ENCODE data around the gene HDAC2. TPM values are rescaled to one million over a fixed set of nuclear protein-coding genes. Genes with fewer than 3 reads are reported as not detected.
"Not testable (repeated sequence)": the region's sequence is repeated elsewhere in the genome, so short reads cannot be mapped to it uniquely, and the experiment has no call there.

Gene HDAC2
- 356 TPM for polyA plus RNA-seq (2013, experiment 1 of 2)
- polyA plus RNA-seq (2013, experiment 2 of 2) = 396 TPM

DNA sequence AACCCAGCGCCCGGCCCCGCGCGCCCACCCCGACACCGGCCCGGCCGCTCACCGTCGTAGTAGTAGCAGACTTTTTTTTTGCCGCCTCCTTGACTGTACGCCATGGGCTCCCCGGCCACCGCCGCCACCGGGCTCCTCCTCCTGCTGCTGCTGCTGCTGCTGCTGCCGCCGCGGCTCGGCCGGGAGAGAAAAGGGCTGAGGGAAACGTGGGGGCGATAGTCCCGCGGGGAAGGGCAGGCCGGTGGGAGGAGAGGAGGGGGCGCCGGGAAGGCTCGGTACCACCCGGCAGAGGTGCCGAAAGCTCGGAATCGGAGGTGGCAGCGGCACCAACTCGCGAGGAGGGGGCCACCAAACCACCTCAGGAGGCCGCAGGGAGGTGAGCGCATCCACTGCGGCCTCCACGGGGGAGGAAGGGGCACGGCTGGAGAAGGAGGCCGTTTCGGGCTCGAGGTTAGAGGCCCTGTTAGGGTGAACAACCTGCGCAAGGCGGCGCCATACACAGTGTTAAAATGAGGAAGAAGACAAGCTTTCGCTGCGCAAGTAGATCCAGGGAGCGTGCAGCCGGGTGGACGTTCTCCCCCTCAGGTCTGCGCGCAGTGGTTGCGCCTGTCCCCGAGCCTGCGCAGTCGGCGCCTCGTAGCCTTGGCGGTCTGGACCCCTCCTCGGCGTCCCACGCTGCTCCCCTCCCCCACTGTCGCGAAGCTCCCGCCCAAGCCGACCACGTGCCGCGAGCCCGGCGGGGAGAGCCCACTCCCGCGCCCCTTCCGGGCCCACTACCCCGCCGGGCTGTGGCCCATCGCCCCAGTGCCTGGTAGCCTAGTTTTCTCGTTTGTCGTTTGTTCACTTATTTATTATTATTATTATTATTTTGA lies at the start of gene HDAC2:
TSS of gene HDAC2 (minus strand) at position 344 of the 872 bp plus-strand sequence. CDS start at position 104, 240 bp downstream.
- Histone ChIP-seq H3K27me3 (ENCODE audit: insufficient read depth, low read length) (peaks cover 3% of the 10 kb centered on the region; the same call in 1 of the 2 replicates), H3K27ac (ENCODE audit: low read depth, low read length) (peak within 1 kb of the TSS; percentile 87), H3K36me3 (ENCODE audit: insufficient read depth, low read length) (no peaks in the 10 kb centered on the region), H3K4me1 (ENCODE audit: insufficient read depth, low read length) (peaks cover 24% of the 10 kb centered on the region), H3K9ac (ENCODE audit: low read depth, low read length) (peak within 1 kb of the TSS; percentile 98), H3K4me3 (ENCODE audit: low read length) (peak within 1 kb of the TSS; percentile 92), H3K9me3 (ENCODE audit: insufficient read depth, low read depth, low read length) (no peaks in the 10 kb centered on the region)
- under 1% methylated on average over 80 of the region's 82 CpGs for WGBS

DNA sequence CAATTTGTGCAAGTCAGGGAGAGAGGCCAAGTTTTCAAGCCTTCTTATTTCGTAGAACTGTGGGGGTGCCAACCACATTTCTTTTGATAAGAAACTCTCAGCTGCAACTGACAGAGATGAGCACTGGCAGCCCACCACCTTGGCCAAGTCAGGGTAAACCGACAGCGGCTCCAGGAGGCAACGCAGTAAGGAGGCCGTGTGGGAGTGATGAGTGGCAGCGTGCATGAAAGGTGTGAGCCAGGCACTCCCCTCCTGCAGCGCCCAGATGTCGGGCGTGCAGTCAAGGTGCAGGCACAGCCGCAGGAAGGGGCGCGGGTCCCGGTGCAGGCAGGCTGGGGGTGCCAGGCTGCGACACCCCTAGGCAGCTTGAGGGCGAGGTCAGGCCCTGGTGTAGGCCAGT lies 49.2 kb upstream of the HDAC2 start:
- WGBS = 90% methylated on average over 15 of the region's 15 CpGs
- no peak overlapping the region for H3K4me3 ChIP-seq (ENCODE audit: low read length)
- no peaks in the 10 kb centered on the region for H3K4me1 ChIP-seq (ENCODE audit: insufficient read depth, low read length)
- no peak overlapping the region for H3K9ac ChIP-seq (ENCODE audit: low read depth, low read length)
- no peaks in the 10 kb centered on the region for H3K27me3 ChIP-seq (ENCODE audit: insufficient read depth, low read length)
- H3K27ac ChIP-seq (ENCODE audit: low read depth, low read length) = no peak overlapping the region
- H3K36me3 ChIP-seq (ENCODE audit: insufficient read depth, low read length) = no peaks in the 10 kb centered on the region
- peaks cover 4% of the 10 kb centered on the region; the same call in 1 of the 2 replicates for H3K9me3 ChIP-seq (ENCODE audit: insufficient read depth, low read depth, low read length)

DNA sequence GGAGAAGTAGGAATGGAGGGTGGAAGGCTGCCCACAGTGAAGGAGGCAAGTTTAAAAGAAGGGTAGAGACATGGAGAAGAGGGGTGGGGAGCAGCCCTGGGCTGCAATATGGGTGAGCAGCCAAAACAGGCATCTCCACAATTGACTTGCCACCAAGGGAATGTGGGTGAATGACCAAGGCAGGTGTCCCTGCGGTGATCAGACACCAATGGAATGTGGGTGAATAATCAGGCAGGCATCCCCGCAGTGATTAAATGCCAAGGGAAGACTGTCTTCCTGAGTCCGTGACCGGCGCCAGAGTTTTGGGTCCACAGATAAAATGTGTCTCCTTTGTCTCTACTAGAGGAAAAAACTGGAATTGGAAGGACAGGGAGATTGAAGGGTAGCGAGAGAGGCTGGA lies 46.2 kb upstream of the HDAC2 start:
- not testable (repeated sequence) for H3K27me3 ChIP-seq (ENCODE audit: insufficient read depth, low read length); H3K4me1 ChIP-seq (ENCODE audit: insufficient read depth, low read length); H3K36me3 ChIP-seq (ENCODE audit: insufficient read depth, low read length); H3K9me3 ChIP-seq (ENCODE audit: insufficient read depth, low read depth, low read length); H3K27ac ChIP-seq (ENCODE audit: low read depth, low read length); H3K4me3 ChIP-seq (ENCODE audit: low read length); H3K9ac ChIP-seq (ENCODE audit: low read depth, low read length)
- 90% methylated on average over 6 of the region's 6 CpGs for WGBS

DNA sequence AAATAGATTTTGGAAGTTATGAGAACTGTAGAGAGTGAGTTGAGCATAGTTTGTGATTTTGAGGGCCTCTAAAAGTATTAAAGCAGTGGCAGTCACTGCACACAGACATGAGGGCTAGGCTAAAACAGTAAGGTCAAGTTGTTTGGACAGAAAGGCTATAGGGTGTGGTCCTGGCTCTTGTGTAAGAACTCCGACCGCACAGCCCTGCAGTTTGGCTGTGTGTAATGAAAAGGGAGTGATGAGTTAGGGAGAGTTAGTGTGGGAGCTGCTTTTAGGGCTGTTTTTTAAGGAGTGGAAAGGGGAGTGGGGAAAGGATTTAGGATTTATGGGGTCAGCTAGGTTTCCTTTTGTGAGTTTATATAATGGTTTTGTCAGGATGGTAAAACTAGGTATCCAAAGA lies 43.2 kb upstream of the HDAC2 start:
- 93% methylated on average over 2 of the region's 2 CpGs for WGBS
- H3K9ac ChIP-seq (ENCODE audit: low read depth, low read length); H3K27me3 ChIP-seq (ENCODE audit: insufficient read depth, low read length); H3K4me3 ChIP-seq (ENCODE audit: low read length); H3K36me3 ChIP-seq (ENCODE audit: insufficient read depth, low read length); H3K27ac ChIP-seq (ENCODE audit: low read depth, low read length); H3K9me3 ChIP-seq (ENCODE audit: insufficient read depth, low read depth, low read length): not testable (repeated sequence)
- peaks cover 24% of the 10 kb centered on the region for H3K4me1 ChIP-seq (ENCODE audit: insufficient read depth, low read length)

DNA sequence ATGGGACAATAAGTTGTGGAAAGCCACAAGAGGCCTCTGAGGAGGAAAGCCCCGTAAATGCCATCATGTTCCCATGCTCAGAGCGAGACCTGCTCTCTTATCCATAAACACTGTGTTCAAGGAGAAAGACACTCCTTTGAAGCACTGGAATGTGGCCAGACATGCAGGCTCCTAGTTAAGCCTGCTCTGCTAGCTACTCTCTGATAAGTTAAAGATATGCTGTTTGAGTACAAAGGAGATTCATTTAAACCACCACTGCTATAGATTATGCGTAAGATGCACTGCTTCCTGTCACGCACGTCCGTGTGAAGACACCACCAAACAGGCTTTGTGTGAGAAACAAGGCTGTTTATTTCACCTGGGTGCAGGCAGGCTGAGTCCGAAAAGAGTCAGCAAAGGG lies 40.5 kb upstream of the HDAC2 start:
- H3K36me3 ChIP-seq (ENCODE audit: insufficient read depth, low read length); H3K9me3 ChIP-seq (ENCODE audit: insufficient read depth, low read depth, low read length); H3K4me3 ChIP-seq (ENCODE audit: low read length); H3K27me3 ChIP-seq (ENCODE audit: insufficient read depth, low read length); H3K27ac ChIP-seq (ENCODE audit: low read depth, low read length); H3K9ac ChIP-seq (ENCODE audit: low read depth, low read length): not testable (repeated sequence)
- 77% methylated on average over 7 of the region's 7 CpGs for WGBS
- peaks cover 48% of the 10 kb centered on the region for H3K4me1 ChIP-seq (ENCODE audit: insufficient read depth, low read length)

DNA sequence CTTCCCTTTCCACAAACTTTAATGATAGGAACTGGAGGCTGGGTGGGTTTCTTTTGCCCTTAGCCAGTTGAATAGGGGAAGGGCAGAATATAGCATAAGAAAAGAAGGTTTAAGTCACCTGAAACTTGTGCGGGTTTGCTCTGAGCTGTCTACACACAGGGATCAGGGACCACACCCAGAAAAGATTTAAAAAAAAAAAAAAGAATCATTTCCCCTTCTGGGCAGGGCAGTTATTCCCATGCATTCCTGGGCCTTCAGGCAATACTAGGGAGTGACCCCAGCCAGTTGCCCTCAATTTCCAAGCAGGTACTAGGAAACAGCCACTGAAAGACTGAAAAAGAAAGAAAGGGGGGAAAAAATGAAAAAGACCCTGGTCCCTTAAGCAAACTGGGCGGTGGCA lies 39.6 kb upstream of the HDAC2 start:
- H3K27ac ChIP-seq (ENCODE audit: low read depth, low read length) = peak overlapping the region; percentile 0; the same call in 1 of the 2 replicates
- no peak overlapping the region for H3K4me3 ChIP-seq (ENCODE audit: low read length)
- WGBS = 81% methylated on average over 2 of the region's 2 CpGs

DNA sequence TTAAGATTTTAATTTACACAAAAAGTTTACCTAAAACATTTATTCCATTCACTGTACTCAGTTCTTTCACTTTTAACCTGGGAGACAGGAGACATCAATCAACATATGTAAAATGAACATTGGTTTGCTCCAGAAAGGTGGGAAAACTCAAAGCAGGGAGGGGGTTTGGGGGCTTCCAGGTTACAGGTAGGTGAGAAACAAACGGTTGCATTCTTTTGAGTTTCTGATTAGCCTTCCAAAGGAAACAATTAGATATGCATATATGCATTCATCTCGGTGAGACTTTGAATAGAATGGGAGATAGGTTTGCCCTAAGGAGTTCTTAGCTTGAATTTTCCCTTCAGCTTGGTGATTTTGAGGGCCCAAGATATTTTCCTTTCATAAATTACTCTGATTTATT lies 38.2 kb upstream of the HDAC2 start:
- Histone ChIP-seq H3K9ac (ENCODE audit: low read depth, low read length) (no peak overlapping the region), H3K36me3 (ENCODE audit: insufficient read depth, low read length) (no peaks in the 10 kb centered on the region), H3K4me3 (ENCODE audit: low read length) (no peak overlapping the region), H3K9me3 (ENCODE audit: insufficient read depth, low read depth, low read length) (no peaks in the 10 kb centered on the region), H3K27ac (ENCODE audit: low read depth, low read length) (peak overlapping the region; percentile 47; the same call in 1 of the 2 replicates), H3K27me3 (ENCODE audit: insufficient read depth, low read length) (no peaks in the 10 kb centered on the region), H3K4me1 (ENCODE audit: insufficient read depth, low read length) (peaks cover 48% of the 10 kb centered on the region)
- WGBS = 7% methylated on average over 1 of the region's 2 CpGs

More for the DNA sequence above, 39.6 kb upstream of the HDAC2 start:
- no peak overlapping the region for H3K9ac ChIP-seq (ENCODE audit: low read depth, low read length)
- H3K27me3 ChIP-seq (ENCODE audit: insufficient read depth, low read length) = no peaks in the 10 kb centered on the region
- H3K9me3 ChIP-seq (ENCODE audit: insufficient read depth, low read depth, low read length) = no peaks in the 10 kb centered on the region
- H3K36me3 ChIP-seq (ENCODE audit: insufficient read depth, low read length) = no peaks in the 10 kb centered on the region
- peaks cover 48% of the 10 kb centered on the region for H3K4me1 ChIP-seq (ENCODE audit: insufficient read depth, low read length)

DNA sequence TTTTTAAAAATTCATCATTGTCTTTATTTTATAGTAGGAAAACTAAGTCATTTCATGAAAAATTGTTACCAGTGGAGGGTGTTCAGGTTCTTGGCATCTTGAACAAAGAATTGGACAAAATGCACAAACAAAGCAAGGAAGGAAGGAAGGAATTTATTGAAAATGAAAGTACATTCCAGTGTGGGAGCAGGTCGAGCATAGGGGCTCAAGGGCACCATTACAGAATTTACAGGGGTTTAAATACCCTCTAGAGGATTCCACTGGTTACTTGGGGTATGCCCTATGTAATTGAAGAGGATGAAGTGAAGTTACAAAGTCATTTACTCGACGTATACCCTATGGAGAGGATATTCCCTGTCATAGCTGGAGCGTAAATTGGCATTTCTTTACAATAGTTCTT lies 37.4 kb upstream of the HDAC2 start:
- WGBS = 84% methylated on average over 3 of the region's 4 CpGs
- Histone ChIP-seq H3K4me1 (ENCODE audit: insufficient read depth, low read length) (peaks cover 48% of the 10 kb centered on the region), H3K27ac (ENCODE audit: low read depth, low read length) (no peak overlapping the region), H3K4me3 (ENCODE audit: low read length) (no peak overlapping the region), H3K36me3 (ENCODE audit: insufficient read depth, low read length) (no peaks in the 10 kb centered on the region), H3K9me3 (ENCODE audit: insufficient read depth, low read depth, low read length) (no peaks in the 10 kb centered on the region), H3K27me3 (ENCODE audit: insufficient read depth, low read length) (no peaks in the 10 kb centered on the region), H3K9ac (ENCODE audit: low read depth, low read length) (no peak overlapping the region)

DNA sequence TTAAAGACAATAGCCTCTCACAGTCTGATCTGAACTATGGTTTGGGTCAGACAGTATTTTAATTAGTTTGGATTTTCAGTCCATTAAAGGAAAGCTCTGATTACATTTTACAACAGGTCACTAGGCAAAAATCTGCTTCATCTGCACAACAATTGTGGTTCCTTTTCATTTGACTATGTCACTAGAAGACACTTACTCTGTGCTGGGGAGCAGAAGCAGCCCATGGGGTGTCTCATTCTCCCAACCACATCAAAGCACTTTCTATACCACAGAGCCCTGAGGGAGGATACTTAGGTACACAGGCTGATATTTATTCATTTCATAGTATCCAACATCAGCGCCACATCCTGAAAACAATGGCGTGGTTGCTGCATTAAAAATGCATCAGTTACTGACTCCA lies 36.6 kb upstream of the HDAC2 start:
- Histone ChIP-seq H3K4me1 (ENCODE audit: insufficient read depth, low read length) (peaks cover 48% of the 10 kb centered on the region), H3K36me3 (ENCODE audit: insufficient read depth, low read length) (no peaks in the 10 kb centered on the region), H3K4me3 (ENCODE audit: low read length) (no peak overlapping the region), H3K27ac (ENCODE audit: low read depth, low read length) (peak overlapping the region; percentile 57; the same call in 1 of the 2 replicates), H3K9ac (ENCODE audit: low read depth, low read length) (no peak overlapping the region), H3K27me3 (ENCODE audit: insufficient read depth, low read length) (no peaks in the 10 kb centered on the region), H3K9me3 (ENCODE audit: insufficient read depth, low read depth, low read length) (no peaks in the 10 kb centered on the region)
- 61% methylated on average over 2 of the region's 2 CpGs for WGBS

DNA sequence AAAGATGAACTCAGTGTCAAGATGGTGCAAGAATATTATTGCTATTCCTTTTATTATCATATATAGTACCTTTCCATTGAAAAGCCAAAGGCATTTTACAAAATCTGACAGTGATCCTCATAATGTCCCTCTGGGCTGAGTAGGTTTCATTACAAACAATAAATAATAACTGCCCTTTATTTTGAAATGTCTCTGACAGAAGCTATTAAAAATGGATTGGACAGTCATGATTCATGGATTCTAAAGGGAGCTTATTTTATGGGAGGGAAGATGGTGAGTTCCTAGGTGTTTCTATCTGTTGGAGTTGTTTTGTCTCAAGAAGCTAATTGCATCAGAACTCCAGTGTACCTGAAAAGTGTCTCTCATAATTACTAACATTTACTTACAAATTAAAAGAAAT lies 30.4 kb upstream of the HDAC2 start:
- H3K27ac ChIP-seq (ENCODE audit: low read depth, low read length) = no peak overlapping the region
- H3K9me3 ChIP-seq (ENCODE audit: insufficient read depth, low read depth, low read length) = no peaks in the 10 kb centered on the region
- no peaks in the 10 kb centered on the region for H3K27me3 ChIP-seq (ENCODE audit: insufficient read depth, low read length)
- H3K4me3 ChIP-seq (ENCODE audit: low read length) = no peak overlapping the region
- H3K4me1 ChIP-seq (ENCODE audit: insufficient read depth, low read length) = no peaks in the 10 kb centered on the region
- no peak overlapping the region for H3K9ac ChIP-seq (ENCODE audit: low read depth, low read length)
- H3K36me3 ChIP-seq (ENCODE audit: insufficient read depth, low read length) = no peaks in the 10 kb centered on the region

DNA sequence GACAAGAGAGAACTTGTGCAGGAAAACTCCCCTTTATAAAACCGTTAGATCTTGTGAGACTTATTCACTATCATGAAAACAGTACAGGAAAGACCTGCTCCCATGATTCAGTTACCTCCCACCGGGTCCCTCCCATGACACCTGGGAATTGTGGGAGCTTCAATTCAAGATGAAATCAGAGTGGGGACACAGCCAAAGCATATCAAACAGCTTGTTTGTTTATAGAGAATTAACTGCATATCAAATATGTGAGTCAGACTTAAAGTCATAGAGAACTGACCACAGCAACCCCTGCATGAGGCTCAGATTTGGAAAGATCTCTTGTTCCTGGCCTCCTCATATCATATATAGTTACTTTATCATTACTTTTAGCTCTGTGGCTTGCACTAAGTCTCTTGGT lies 29.1 kb upstream of the HDAC2 start:
- Histone ChIP-seq H3K9ac (ENCODE audit: low read depth, low read length) (no peak overlapping the region), H3K27ac (ENCODE audit: low read depth, low read length) (no peak overlapping the region), H3K9me3 (ENCODE audit: insufficient read depth, low read depth, low read length) (no peaks in the 10 kb centered on the region), H3K4me1 (ENCODE audit: insufficient read depth, low read length) (peaks cover 9% of the 10 kb centered on the region; the same call in 1 of the 2 replicates), H3K36me3 (ENCODE audit: insufficient read depth, low read length) (no peaks in the 10 kb centered on the region), H3K4me3 (ENCODE audit: low read length) (no peak overlapping the region), H3K27me3 (ENCODE audit: insufficient read depth, low read length) (no peaks in the 10 kb centered on the region)
- 94% methylated on average over 2 of the region's 2 CpGs for WGBS

Data from HUES64 (cell line).